HepG2 (cell line): ENCODE data around the gene CDO1. TPM values are rescaled to one million over a fixed set of nuclear protein-coding genes. Genes with fewer than 3 reads are reported as not detected.

Experiments used
- DNMT3B ChIP-seq: conservative IDR thresholded peaks from 2 replicates; pipeline ENCODE4 v1.6.1; 2016; ENCODE audit warnings: missing biosample characterization, control low read depth
- LBX2 ChIP-seq: sonication (generic); formaldehyde crosslinking; IDR thresholded peaks from 2 replicates; pipeline ENCODE4 v1.5.0; 2020; ENCODE audit warnings: missing genetic modification reagents, mild to moderate bottlenecking, borderline replicate concordance
- MYPOP ChIP-seq: sonication (generic); formaldehyde crosslinking; IDR thresholded peaks from 2 replicates; pipeline ENCODE4 v1.8.1; 2023; ENCODE audit warnings: mild to moderate bottlenecking, moderate library complexity, missing genetic modification reagents
- NFYC ChIP-seq: IDR thresholded peaks from 2 replicates; pipeline ENCODE4 v1.6.1; 2016; ENCODE audit warnings: missing genetic modification reagents, missing compliant biosample characterization
- RFXAP ChIP-seq: sonication (generic); formaldehyde crosslinking; IDR thresholded peaks from 2 replicates; pipeline ENCODE4 v1.4.0; 2020; ENCODE audit warnings: missing genetic modification reagents, borderline replicate concordance
- SATB2 ChIP-seq: sonication (generic); formaldehyde crosslinking; IDR thresholded peaks from 2 replicates; pipeline ENCODE4 v1.5.0; 2020; ENCODE audit warnings: missing genetic modification reagents
- THRA ChIP-seq: sonication (generic); formaldehyde crosslinking; IDR thresholded peaks from 2 replicates; pipeline ENCODE4 v1.4.0; 2020; ENCODE audit warnings: missing genetic modification reagents, borderline replicate concordance
- TRIM24 ChIP-seq: sonication (generic); formaldehyde crosslinking; IDR thresholded peaks from 2 replicates; pipeline ENCODE4 v1.8.0; 2022; ENCODE audit warnings: mild to moderate bottlenecking, missing genetic modification reagents
- ZC3H4 ChIP-seq: sonication (generic); formaldehyde crosslinking; IDR thresholded peaks from 2 replicates; pipeline ENCODE4 v1.4.0; 2020; ENCODE audit warnings: missing genetic modification reagents, borderline replicate concordance
- ZFY ChIP-seq: sonication (generic); formaldehyde crosslinking; IDR thresholded peaks from 2 replicates; pipeline ENCODE4 v1.4.0; 2020; ENCODE audit warnings: missing genetic modification reagents
- ZNF138 ChIP-seq: sonication (generic); formaldehyde crosslinking; IDR thresholded peaks from 2 replicates; pipeline ENCODE4 v1.5.0; 2020; ENCODE audit warnings: mild to moderate bottlenecking, low read depth, missing genetic modification reagents
- ZNF160 ChIP-seq: sonication (generic); formaldehyde crosslinking; IDR thresholded peaks from 2 replicates; pipeline ENCODE4 v1.8.0; 2022; ENCODE audit warnings: mild to moderate bottlenecking, inconsistent platforms, missing genetic modification reagents
- ZNF496 ChIP-seq: sonication (generic); formaldehyde crosslinking; IDR thresholded peaks from 2 replicates; pipeline ENCODE4 v1.8.1; 2023; ENCODE audit warnings: mild to moderate bottlenecking, moderate library complexity, missing genetic modification reagents; ENCODE audit not compliant: insufficient replicate concordance
- ZNF510 ChIP-seq: sonication (generic); formaldehyde crosslinking; IDR thresholded peaks from 2 replicates; pipeline ENCODE4 v1.4.0; 2020; ENCODE audit warnings: low read depth, mild to moderate bottlenecking, missing genetic modification reagents
- ZNF75D ChIP-seq: sonication (generic); formaldehyde crosslinking; IDR thresholded peaks from 2 replicates; pipeline ENCODE4 v1.8.1; 2023; ENCODE audit warnings: missing genetic modification reagents, mild to moderate bottlenecking, borderline replicate concordance
- polyA plus RNA-seq, 8 experiments: library from polyadenylated mRNA; depleted of rRNA in 3 of 8; stranded (reverse) in 7 of 8; unstranded in 1 of 8; fragments of >200 nt; fragmentation: Illumina TruSeq in 4 of 8; extraction: Trizol in 4 of 8; gene quantifications; 2 replicates each; pipeline versions ENCODE4 v1.2.1 to v1.2.3, GENCODE V29; 2011 to 2016; ENCODE audit warnings: low read depth in 4 of 8, missing spikeins in 1 of 8, mixed read lengths in 1 of 8; ENCODE audit not compliant: insufficient read depth in 1 of 8
- total RNA-seq, 5 experiments: library from RNA; depleted of rRNA; stranded (reverse); fragments of >200 nt; fragmentation: Illumina TruSeq; extraction: Trizol; gene quantifications; 2 replicates each; pipeline ENCODE4 v1.2.3, GENCODE V29; 2016; ENCODE audit warnings: low read depth in 1 of 5
- TF ChIP-seq, protein P1 (sequence below): sonication (generic); formaldehyde crosslinking; IDR thresholded peaks from 2 replicates; pipeline ENCODE4 v1.5.1; 2020; ENCODE audit warnings: missing genetic modification reagents, mild to moderate bottlenecking, borderline replicate concordance

The CDO1 gene
- total and polyA plus RNA-seq, 2 of the 13 experiments (the other 11 are each of a cell fraction or from before 2014, with no cell fraction given) = 3.2 to 4.4 TPM

- no peak for TF ChIP-seq TRIM24
- 0 out of 2 replicates have a peak, but pooled peaks have one; percentile 27 for TF ChIP-seq ZNF160
- TF ChIP-seq ZC3H4 (CRISPR knock-in tag) = peak; percentile 30; the same call in 1 of the 2 replicates
- TF ChIP-seq NFYC (CRISPR knock-in tag) = peak; percentile 23; the same call in 1 of the 2 replicates
- TF ChIP-seq ZNF510 (CRISPR knock-in tag) = peak; percentile 65; the same call in 1 of the 2 replicates
- peak; percentile 95 for TF ChIP-seq ZFY
- TF ChIP-seq ZNF75D (CRISPR knock-in tag) = no peak
- TF ChIP-seq ZNF138 (CRISPR knock-in tag) = peak; percentile 64
- peak; percentile 16 for TF ChIP-seq SATB2
- TF ChIP-seq MYPOP (CRISPR knock-in tag) = peak; percentile 71; the same call in 1 of the 2 replicates
- no peak for TF ChIP-seq ZNF496
- TF ChIP-seq THRA (CRISPR knock-in tag) = peak; percentile 52; the same call in 1 of the 2 replicates
- TF ChIP-seq DNMT3B (CRISPR knock-in tag) = peak; percentile 96
- TF ChIP-seq LBX2 (CRISPR knock-in tag) = 0 out of 2 replicates have a peak, but pooled peaks have one; percentile 49
- TF ChIP-seq, protein P1, sequence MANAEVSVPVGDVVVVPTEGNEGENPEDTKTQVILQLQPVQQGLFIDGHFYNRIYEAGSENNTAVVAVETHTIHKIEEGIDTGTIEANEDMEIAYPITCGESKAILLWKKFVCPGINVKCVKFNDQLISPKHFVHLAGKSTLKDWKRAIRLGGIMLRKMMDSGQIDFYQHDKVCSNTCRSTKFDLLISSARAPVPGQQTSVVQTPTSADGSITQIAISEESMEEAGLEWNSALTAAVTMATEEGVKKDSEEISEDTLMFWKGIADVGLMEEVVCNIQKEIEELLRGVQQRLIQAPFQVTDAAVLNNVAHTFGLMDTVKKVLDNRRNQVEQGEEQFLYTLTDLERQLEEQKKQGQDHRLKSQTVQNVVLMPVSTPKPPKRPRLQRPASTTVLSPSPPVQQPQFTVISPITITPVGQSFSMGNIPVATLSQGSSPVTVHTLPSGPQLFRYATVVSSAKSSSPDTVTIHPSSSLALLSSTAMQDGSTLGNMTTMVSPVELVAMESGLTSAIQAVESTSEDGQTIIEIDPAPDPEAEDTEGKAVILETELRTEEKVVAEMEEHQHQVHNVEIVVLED (CRISPR knock-in tag) = peak; percentile 81
- peak; percentile 66; the same call in 1 of the 2 replicates for TF ChIP-seq RFXAP (CRISPR knock-in tag)
Observed at GRCh38 chr5:115841382-115842088, 25.1 kb upstream of the CDO1 start, which contains the start of the genes AP3S1 and ATG12 (continued).
